ENCODE measurements around the gene SIGLEC12. TPM values are rescaled to one million over a fixed set of nuclear protein-coding genes. Genes with fewer than 3 reads are reported as not detected.

Gene SIGLEC12
- total RNA-seq, 1 donor from 2014 or later = 0.11 TPM

GRCh38 chr19:51441410-51442390, 59.9 kb downstream of the SIGLEC12 start:
- TF ChIP-seq CTCF (IDR thresholded peaks at IDR 0.05; ENCODE audit: borderline replicate concordance) = no peak
- Histone ChIP-seq H3K9me3 (replicated peaks) (no peaks in the 10 kb centered on the region), H3K36me3 (no peaks in the 10 kb centered on the region), H3K4me3 (no peak overlapping the region), H3K4me1 (no peaks in the 10 kb centered on the region), H3K27ac (replicated peaks) (no peak overlapping the region), H3K27me3 (ENCODE audit: low read depth) (peaks cover 75% of the 10 kb centered on the region)
- no peak for DNase-seq
- intact Hi-C loops (cut with micrococcal nuclease) = no loop called here

Other genes starting within 250 kb of the SIGLEC12 start
- not detected for gene IGLON5, start 190.2 kb downstream of the SIGLEC12 start, total RNA-seq
- 0.66 TPM for gene VSIG10L, start 159.7 kb downstream of the SIGLEC12 start, total RNA-seq
- 365 TPM for gene ETFB, start 135.4 kb downstream of the SIGLEC12 start, total RNA-seq
- 1.5 TPM for gene CLDND2, start 132.8 kb downstream of the SIGLEC12 start, total RNA-seq
- 1.8 TPM for gene NKG7, start 129.1 kb downstream of the SIGLEC12 start, total RNA-seq
- not detected for gene LIM2, start 113.8 kb downstream of the SIGLEC12 start, total RNA-seq
- not detected for gene C19orf84, start 111.2 kb downstream of the SIGLEC12 start, total RNA-seq
- 0.38 TPM for gene SIGLEC10, start 84.2 kb downstream of the SIGLEC12 start, total RNA-seq
- 0.16 TPM for gene SIGLEC8, start 43.3 kb downstream of the SIGLEC12 start, total RNA-seq
- not detected for gene CEACAM18, start 23.3 kb downstream of the SIGLEC12 start, total RNA-seq
- gene SIGLEC6, start 29.9 kb upstream of the SIGLEC12 start, total RNA-seq = 0.33 TPM
- 7.3 TPM for gene ZNF175, start 69.5 kb upstream of the SIGLEC12 start, total RNA-seq
- gene SIGLEC5, start 128.6 kb upstream of the SIGLEC12 start, total RNA-seq = not detected
- 0.33 TPM for gene SIGLEC14, start 145.0 kb upstream of the SIGLEC12 start, total RNA-seq
- gene SPACA6, start 191.5 kb upstream of the SIGLEC12 start, total RNA-seq = 11.8 TPM
- gene HAS1, start 222.2 kb upstream of the SIGLEC12 start, total RNA-seq = 0.41 TPM

Data from left ventricle myocardium inferior (tissue), 1 donor.